ENCODE data around the gene OR52M1.

DNA sequence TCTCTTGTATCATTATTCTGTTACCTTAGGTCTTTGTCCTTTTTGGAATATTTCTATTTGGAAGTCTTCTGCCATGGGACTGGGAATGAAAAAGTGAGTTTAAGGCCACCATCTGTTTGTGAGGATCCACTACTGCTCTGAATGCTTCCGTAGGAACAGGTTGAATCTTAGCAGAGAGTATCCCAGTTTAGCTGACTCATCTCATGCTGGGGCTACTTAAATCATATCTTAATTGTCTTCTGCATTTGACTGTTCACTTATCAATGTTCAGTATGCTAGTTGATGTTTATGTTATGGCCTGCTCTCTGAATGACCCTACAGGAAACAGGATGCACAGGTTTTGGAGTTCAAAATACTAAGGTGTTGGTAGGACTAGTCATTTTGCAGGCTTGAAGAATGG is 35.1 kb downstream of the OR52M1 start:
- TF ChIP-seq EZH2phosphoT487 (IDR thresholded peaks at IDR 0.05; ENCODE audit: insufficient read depth, low read depth) (no peak), EZH2 (IDR thresholded peaks at IDR 0.05; ENCODE audit: insufficient read depth, poor library complexity, severe bottlenecking) (no peak)
